HCEC 1CT (cell line): ENCODE measurements around the gene PDS5A.
"Not testable (repeated sequence)": the region's sequence is repeated elsewhere in the genome, so short reads cannot be mapped to it uniquely, and the experiment has no call there.

Source experiments
- DNase-seq: peaks from one replicate; pipeline ENCODE4 v3.0.0-alpha.2; 2017

The PDS5A gene

GRCh38 chr4:39963656-39964055 lies 14.1 kb downstream of the PDS5A start:
- no peak for DNase-seq

- no peak for DNase-seq
These were observed 16.3 kb downstream of the PDS5A start for GRCh38 chr4:39961311-39961877.

DNA sequence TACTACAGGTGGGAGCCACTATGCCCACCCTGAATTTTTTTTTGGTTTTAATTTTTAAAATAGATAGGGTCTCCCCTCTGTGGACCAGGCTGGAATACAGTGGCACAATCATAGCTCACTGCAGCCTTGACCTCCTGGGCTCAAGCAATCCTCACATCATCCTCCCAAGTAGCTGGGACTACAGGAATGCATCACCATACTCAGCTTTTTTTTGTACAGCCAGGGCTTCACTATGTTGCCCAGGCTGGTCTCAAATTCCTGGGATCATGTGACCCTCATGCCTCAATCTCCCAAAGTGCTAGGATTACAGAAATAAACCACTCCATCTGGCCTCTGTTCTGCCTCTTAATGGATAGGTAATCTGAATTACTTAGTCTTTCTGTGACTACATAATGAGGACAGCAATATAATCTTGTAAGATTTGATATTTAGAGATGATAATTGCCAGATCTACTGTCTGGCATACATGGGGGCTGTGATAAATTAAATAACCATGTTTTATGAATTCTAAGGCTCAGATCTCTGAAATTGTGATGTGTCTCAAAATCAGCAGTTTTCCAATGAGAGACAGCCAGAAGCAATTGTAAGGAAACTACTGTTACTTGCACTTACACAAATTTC lies 26.7 kb downstream of the PDS5A start:
- DNase-seq: no peak

GRCh38 chr4:39947963-39948362 lies 29.7 kb downstream of the PDS5A start:
- no peak for DNase-seq

DNA sequence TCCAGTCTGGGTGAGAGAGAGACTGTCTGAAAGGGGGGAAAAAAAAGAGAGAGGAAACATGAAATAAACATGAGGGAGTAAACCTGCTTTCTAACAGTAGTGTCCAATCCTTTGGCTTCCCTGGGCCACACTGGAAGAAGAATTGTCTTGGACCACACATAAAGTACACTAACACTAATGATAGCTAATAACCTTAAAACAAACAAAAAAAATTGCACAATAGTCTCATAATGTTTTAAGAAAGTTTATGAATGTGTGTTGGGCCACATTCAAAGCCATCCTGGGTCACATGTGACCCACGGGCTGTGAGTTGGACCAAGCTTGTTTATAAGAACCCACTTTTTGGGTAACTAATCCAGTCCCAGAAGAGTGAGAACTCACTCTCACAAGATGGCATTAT lies 30.3 kb downstream of the PDS5A start:
- DNase-seq: no peak

DNA sequence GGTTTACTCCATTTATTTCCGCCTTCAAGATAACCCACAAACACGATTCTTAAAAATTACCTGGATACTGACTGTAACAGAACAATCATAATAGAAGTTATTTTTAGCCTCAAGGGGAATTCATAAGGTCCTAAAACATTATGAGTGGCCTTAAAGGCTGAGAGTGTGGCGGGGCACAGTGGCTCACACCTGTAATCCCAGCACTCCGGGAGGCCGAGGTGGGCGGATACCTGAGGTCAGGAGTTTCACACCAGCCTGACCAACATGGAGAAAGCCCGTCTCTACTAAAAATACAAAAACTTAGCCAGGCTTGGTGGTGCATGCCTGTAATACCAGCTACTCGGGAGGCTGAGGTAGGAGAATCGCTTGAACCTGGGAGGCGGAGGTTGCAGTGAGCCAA lies 33.5 kb downstream of the PDS5A start:
- DNase-seq: not testable (repeated sequence)

DNA sequence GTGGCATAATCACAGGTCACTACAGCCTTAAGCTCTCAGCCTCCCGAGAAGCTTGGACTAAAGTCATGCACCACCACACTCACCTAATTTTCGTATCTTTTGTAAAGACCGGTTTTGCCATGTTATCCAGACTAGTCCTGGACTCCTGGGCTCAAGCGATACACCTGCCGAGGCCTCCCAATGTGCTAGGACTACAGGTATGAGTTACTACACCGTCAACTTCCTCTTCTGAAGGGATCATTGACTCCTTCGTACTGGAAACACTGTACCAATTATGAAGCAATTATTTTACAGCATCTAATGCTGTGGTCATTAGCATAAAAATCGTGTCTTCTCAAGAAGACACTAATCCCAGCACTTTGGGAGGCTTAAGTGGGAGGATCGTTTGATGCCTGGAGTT lies 35.2 kb downstream of the PDS5A start:
- no peak for DNase-seq

DNA sequence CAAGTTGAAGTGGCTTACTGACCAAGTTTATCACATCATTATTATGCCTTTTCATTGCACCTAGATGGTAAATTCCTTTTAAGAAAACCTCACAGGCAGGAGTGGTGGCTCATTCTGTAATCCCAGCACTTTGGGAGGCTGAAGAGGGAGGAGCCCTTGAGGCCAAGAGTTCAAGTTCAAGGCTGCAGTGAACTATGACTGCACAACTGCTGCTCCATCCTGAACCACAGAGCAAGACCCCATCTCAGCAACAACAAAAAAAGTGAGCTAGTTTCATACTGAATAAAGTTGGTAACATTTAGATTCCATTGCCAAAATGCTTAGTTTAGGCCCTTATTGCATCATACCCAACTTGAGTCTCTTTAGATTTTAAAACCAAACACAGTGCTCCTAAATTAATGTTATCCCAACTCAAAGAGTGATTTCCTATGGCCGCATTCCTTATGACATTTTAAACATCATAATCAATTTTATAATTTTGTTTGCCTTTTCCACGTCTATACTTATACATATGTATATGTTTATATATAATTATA lies 36.0 kb downstream of the PDS5A start:
- no peak for DNase-seq

GRCh38 chr4:39937683-39938268 lies 39.9 kb downstream of the PDS5A start:
- DNase-seq: no peak

DNA sequence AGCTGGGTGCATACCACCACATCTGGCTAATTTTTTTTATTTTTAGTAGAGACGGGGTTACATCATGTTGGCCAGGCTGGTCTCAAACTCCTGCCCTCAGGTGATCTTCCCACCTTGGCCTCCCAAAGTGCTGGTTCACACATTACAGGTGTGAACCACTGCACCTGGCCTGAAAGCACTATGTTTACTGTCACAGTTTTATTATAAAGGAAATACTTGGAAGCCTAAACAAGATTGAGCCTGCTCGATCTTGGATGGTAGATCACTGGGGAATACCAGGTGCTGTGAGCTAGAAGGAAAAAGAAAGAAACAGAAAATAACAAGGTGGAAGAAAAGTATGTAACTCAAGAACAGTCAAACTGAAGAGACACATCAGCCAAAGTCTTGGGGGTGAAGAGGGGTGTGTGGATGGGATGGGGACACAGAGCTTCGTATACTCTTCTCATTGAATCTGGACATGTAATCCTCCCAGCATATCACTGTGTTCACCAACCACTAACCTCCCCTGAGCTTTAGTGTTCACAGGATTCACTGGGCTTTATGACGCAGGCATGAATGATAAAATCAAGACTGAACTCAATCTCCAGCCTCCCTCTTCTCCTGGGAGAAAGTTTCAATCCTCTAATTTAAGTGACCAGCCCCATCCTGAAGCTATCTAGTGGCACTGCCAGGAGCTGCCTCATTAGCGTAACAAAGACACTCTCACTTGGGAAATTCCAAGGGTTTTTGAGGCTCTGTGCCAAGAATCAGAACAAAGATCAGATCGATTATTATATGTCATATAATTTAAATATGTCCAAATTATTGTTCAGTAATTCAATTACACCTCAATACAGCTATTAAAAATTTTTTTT lies 40.9 kb downstream of the PDS5A start:
- no peak for DNase-seq

DNA sequence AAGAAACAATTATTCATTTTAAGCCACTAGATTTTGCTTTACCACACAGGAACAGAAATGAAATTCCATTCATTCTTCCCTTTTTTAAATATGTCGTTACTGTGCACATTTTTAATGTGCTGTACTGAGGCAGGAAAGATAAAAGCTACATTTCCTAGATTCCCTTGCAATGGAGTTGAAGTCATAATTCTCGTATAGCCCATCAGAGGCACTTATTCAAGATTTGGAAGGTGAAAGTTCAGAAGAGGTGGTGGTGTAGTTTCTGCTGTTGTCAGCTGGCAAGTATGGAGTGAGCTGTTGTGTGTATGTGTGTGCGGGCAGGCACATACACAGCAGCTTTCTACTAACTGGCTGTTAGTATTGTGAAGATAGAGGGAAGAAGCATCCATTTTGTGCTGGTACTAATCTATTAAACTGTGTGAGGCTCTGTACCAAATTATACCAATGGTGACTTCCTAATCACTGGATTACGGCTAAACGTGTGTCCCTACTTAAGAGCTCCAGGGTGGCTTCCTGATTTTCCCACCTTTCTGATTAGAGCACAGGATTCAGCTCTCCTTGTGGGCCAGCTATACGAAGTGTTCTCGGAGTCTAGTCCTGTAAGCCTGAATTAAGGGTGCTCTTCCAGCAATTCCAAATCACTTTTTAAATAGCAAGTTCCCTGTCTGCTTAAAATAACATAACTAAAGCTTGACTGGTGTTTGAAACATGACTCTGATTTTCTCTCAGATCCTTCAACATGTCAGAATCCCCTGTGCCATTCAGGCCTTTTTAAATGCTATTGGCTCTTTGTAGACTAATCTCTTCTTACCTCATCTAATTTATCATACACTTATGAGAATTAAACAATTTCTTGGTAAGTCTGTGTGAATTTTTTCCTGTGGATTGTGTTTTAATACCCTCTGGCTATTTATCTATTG lies 43.8 kb downstream of the PDS5A start:
- no peak for DNase-seq

DNA sequence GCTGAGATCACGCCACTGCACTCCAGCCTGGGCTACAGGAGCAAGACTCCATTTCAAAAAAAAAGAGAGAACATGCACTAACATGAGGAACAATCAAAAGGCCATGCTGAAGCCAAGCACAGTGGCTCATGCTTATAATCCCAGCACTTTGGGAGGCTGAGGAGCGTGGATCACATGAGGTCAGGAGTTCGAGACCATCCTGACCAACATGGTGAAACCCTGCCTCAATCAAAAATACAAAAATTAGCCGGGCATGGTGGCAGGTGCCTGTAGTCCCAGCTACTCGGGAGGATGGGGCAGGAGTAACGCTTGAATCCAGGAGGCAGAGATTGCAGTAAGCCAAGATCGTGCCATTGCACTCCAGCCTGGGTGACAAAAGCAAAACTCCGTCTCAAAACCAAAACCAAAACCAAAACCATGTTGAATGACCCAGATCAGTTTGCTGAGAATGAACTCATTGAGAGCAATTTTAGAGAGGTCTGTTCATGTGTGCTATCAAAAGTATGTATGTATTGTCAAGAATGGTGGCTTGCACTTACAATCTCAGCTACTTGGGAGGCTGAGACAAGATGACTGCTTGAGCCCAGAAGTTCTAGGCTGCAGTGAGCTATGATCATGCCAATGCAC lies 44.8 kb downstream of the PDS5A start:
- DNase-seq: no peak

- no peak for DNase-seq
These were observed 46.2 kb downstream of the PDS5A start for GRCh38 chr4:39931441-39931901.

GRCh38 chr4:39928538-39928937 lies 49.2 kb downstream of the PDS5A start:
- no peak for DNase-seq

DNA sequence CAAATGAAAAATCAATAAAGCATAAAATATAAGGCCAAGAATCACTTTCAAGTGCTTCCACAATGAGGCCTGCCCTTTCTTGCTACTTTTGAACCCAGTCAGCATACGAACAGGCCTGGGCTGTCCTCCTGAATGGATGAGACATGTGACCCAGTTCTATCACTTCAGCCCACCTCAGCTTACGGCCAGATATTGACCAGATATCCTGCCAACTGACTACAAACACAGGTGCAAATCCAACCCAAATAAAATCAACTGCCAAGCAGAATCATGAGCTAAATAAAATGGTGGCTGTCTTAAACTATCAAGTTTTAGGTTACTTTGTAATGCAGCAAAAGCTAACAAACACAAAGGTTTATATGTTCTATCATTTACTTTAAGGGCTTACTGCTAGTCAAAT lies 53.7 kb downstream of the PDS5A start:
- DNase-seq: no peak

DNA sequence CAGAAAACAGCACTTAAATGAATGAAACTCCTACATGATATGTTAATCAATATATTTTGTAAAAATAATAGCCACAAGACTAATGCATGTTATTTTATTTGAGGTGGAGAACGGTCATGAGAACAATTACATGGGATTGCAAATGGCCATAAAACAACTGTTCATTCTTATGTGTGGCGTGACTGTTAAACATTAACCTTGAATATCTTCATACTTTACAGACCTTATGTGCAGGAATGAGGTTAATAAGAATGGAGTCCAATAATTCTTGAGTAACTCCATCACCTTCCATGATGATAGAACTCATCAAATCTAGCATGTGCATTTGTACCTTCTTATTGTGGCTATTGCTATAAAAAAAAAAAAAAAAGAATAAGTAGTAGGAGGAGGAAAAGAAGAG lies 55.3 kb downstream of the PDS5A start:
- no peak for DNase-seq

GRCh38 chr4:39913471-39913870 lies 64.2 kb downstream of the PDS5A start:
- DNase-seq: no peak

DNA sequence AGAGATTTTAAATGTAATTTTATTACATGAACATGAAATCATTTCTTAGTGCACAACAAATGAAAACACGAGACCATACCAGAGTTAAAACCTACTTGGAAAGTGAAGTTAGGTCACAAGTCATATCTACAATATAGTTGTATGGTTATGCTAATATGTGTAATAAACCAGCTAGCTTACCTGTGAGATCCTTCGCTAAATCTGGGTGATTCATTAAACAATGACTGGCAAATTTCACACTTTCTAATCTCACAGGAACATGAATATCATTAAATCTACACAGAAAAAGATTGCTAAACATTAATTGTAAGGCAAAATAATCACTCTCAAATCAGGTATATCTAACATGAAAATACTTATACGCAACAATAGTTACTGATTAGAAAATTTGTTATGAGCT lies 67.6 kb downstream of the PDS5A start:
- no peak for DNase-seq

DNA sequence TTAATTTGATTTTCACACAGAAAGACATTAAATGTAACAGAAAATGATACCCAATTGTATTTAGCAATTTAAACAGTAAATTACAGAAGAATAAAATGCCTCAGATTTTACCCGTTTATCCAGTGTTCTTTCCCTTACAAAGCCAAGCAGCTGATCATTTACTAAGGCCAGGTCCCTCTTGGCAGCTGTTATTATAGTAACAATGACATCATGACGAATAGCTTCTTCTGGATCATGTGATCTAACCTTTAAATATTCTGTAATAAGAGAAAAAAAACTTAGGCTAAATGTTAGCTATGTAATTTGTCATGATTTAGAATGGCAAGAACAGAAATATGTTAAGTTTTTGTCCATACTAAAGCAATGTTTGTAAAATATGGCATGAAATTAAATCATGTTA lies 69.4 kb downstream of the PDS5A start:
- DNase-seq: peak; percentile 23

DNA sequence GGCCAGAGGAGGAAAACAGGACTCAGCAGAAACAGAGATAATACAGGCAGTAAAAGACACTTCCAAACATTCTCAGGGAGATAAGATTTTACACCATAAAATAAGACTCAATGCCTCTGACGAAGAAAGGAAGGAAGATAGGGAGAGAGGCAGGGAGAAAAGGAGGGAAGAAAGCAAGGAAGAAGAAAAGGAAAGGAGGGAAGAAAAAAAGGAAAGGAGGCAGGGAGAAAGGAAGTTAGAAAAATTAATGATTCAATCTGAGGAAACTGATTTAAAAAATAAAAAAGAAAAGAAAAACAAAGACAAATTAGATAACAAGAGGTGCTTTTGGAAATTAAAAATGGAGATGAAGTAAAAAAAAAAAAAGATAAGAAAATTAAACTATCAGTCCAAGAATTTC lies 72.1 kb downstream of the PDS5A start:
- DNase-seq: no peak

DNA sequence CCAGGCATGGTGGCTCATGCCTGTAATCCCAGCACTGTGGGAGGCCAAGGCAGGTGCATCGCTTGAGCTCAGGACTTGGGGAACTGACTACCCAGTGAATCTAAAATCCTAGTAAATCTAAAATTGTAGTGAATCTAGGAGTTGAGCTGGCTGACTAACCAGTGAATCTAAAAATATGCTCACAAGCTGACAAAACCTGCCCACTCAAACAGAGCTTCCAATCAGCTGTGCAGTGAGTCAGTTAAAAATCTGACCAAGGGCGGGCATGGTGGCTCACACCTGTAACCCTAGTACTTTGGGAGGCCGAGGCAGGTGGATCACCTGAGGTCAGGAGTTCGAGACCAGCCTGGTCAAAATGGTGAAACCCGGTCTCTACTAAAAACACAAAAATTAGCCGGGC lies 72.7 kb downstream of the PDS5A start:
- not testable (repeated sequence) for DNase-seq

DNA sequence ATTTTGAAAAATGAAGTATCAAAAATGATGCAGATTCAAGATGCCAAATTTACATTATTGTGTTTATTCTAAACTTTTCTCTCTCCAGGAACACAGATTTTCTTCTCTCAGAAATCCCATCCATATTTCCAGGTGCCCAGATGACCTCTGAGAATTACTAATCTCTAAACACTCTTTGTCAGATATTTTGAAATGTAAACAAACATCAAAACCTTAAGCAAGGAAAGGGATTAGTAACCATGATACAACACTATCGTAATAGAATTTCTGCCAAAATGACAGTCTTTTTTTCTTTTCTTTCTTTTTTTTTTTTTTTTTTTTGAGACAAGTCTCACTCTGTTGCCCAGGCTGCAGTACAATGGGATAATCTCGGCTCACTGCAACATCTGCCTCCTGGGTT lies 76.7 kb downstream of the PDS5A start:
- DNase-seq: peak; percentile 56
